Right renal pelvis (tissue), 4 donors: ENCODE data around the gene NCAPH2. TPM values are rescaled to one million over a fixed set of nuclear protein-coding genes. Genes with fewer than 3 reads are reported as not detected.

Experiments
- DNase-seq, 4 donors: peaks; one replicate each; pipeline ENCODE4 v3.0.0-alpha.2; 2013; ENCODE audit warnings: low read depth in 4 of 4, low spot score in 3 of 4, missing footprints in 1 of 4
- polyA plus RNA-seq, 4 donors: library from polyadenylated mRNA; unstranded; fragments of 120-200 nt; gene quantifications; one replicate each; pipeline ENCODE4 v1.2.1, GENCODE V29; 2013; ENCODE audit not compliant: insufficient read length in 4 of 4

NCAPH2 gene
- polyA plus RNA-seq, 4 donors, result 36.1 to 54.1 (median 43.8) TPM

DNA sequence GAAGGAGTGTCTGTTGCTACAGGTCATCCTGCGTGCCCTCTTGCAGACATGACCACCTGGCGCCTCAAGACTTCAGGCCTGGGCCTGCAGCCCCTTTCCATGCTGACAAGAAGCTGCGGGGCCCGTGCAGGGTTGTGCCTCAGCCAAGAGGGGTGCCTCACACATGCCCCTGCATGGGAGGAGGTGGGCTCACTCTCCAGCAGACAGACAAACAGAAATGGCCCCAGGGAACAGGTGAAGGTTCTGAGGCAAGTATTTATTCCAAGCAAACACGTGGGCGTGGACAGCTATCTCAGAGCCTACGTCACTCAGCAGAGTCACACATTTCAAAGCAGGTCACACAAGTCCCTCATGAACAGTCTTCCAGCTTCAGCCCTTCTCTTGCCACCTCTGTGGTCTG lies 60.6 kb downstream of the NCAPH2 start:
- DNase-seq, result no peak

DNA sequence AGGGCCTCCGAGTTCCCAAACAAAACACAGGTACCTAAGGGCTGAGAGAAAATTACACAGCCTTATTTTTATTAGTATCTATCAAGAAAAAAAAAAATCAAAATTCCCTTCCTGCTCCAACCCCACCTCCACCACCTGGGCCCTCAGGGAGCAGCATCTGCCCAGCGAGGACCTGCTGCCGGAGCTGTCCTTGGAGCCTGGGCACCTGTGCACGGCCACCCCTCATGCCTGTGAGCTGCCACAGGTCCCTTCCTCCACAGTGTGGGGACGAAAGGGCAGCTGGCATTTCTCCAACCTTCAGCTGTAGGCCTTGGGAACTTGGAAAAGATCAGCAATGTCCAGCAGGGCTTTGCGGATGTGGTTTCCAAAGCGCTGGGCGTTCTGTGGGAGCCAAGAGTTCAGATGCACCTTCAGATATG lies 61.0 kb downstream of the NCAPH2 start:
- no peak for DNase-seq

DNA sequence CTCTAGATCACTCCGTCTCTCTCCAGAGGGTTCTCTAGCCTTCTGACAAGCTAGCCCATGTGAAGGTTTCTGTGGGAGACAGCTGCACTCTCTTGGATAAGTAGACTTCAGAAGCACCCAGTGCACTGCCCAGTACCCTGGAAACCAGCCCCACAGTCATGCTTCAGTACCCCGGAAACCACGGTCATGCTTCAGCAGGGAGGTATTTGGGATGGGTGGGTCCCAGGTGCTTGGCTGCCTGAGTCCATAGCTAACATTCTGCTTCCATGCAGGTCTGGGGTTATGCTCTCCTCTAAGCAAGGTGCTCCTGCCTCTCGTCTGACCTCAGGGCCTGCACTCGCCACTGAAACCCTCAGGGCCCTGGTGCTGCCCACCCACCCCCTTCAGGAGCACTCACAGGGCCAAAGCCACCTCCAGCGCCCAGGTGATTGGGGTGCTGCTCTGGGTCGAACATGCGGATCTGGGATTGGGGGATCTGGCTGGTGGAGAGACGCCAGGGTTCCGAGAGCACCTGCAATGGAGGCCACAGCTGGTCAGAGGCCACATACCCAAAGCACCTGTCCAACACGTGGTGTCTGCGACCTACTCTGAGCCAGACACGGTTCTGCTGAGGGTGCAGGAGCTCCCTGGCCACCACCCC lies 62.0 kb downstream of the NCAPH2 start:
- DNase-seq, result no peak

- no peak for DNase-seq
These were observed 62.8 kb downstream of the NCAPH2 start for GRCh38 chr22:50570861-50571260.

DNA sequence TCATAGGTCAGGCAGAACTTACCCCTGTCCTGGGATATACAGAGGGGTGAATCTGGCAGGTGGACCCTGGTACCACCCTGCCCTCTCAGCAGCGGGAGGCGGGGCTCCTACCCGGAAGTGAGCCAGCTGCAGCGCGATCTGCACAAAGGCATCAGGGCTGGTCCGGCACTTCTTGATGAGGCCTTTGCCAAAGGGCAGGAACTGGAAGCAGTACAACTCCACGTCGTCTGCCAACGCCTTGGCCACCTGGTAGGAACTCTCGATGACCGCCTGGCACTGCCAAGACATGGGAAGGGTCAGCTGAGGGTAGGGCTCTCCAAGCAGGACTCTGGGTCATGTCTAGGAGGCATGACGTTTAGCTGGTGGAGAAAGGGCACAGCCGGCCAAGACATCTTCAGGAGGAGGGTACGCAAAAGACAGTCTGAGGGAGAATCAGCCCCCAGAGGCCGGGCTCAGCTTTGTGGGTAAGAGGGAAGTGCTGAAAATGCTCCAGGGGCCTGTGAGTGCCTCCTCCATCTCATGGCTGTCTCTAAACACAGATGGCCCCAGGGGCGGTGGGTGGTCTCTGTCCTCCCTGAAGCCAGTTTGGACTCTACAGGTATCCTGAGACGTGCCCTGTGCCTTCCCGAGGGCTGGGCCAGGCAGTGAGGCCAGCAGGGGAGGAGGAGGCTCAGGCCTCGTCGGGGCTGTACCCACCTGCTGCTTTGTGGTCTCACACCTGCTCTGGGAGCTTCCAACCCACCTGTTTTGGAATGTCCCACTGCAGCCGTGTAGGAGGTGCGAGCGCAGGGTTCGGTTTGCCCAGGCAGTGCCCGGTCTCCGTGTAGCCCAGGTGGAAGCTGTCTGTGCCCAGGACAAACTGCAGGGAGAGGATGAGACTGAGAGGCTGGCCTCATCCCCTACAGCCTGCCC lies 63.5 kb downstream of the NCAPH2 start:
- DNase-seq, result no peak

GRCh38 chr22:50572965-50573364 lies 64.9 kb downstream of the NCAPH2 start:
- no peak for DNase-seq

GRCh38 chr22:50573491-50574382 lies 65.7 kb downstream of the NCAPH2 start:
- no peak for DNase-seq

GRCh38 chr22:50574383-50574755 lies 66.3 kb downstream of the NCAPH2 start:
- no peak for DNase-seq

Other genes with a start within 250 kb of the NCAPH2 start
- 10 to 100 TPM; 10.6 to 23.6 (median 12.2) TPM for gene MAPK12, start 246.5 kb upstream of the NCAPH2 start, polyA plus RNA-seq
- gene MAPK11, start 237.8 kb upstream of the NCAPH2 start, polyA plus RNA-seq, result 1 to 10 TPM; 7.3 to 8.8 (median 7.4) TPM
- gene PLXNB2, start 200.6 kb upstream of the NCAPH2 start, polyA plus RNA-seq, result 100 to 1,000 TPM; 217 to 261 (median 232) TPM
- 10 to 100 TPM; 12.0 to 17.9 (median 15.0) TPM for gene DENND6B, start 181.2 kb upstream of the NCAPH2 start, polyA plus RNA-seq
- 10 to 100 TPM; 35.9 to 46.0 (median 40.3) TPM for gene PPP6R2, start 164.9 kb upstream of the NCAPH2 start, polyA plus RNA-seq
- 10 to 100 TPM; 30.7 to 46.5 (median 32.7) TPM for gene SBF1, start 33.2 kb upstream of the NCAPH2 start, polyA plus RNA-seq
- 1 to 10 TPM; 4.1 to 6.8 (median 5.4) TPM for gene ADM2, start 26.7 kb upstream of the NCAPH2 start, polyA plus RNA-seq
- 10 to 100 TPM in 3 of 4 donors, 1 to 10 TPM in 1; 3.2 to 17.7 (median 12.1) TPM for gene MIOX, start 21.4 kb upstream of the NCAPH2 start, polyA plus RNA-seq
- gene LMF2, start 522 bp upstream of the NCAPH2 start, polyA plus RNA-seq, result 10 to 100 TPM; 40.4 to 61.4 (median 41.9) TPM
- 1 to 10 TPM in 1 of 4 donors, under 1 TPM in 2, not detected in 1; 0.24 to 5.8 (median 0.37) TPM for gene SCO2, start 17.4 kb downstream of the NCAPH2 start, polyA plus RNA-seq
- 1 to 10 TPM; 1.1 to 2.5 (median 1.3) TPM for gene TYMP, start 21.8 kb downstream of the NCAPH2 start, polyA plus RNA-seq
- gene KLHDC7B, start 37.7 kb downstream of the NCAPH2 start, polyA plus RNA-seq, result under 1 TPM; 0.07 to 0.46 (median 0.18) TPM
- gene SYCE3, start 54.7 kb downstream of the NCAPH2 start, polyA plus RNA-seq, result under 1 TPM in 1 of 4 donors, not detected in 3; 0.57 TPM
- 10 to 100 TPM; 10.2 to 16.7 (median 10.8) TPM for gene CPT1B, start 70.2 kb downstream of the NCAPH2 start, polyA plus RNA-seq
- 10 to 100 TPM; 81.3 to 86.7 (median 85.1) TPM for gene CHKB, start 74.6 kb downstream of the NCAPH2 start, polyA plus RNA-seq
- gene MAPK8IP2, start 92.6 kb downstream of the NCAPH2 start, polyA plus RNA-seq, result 1 to 10 TPM in 1 of 4 donors, under 1 TPM in 3; 0.59 to 1.3 (median 0.63) TPM
- gene ARSA, start 119.9 kb downstream of the NCAPH2 start, polyA plus RNA-seq, result 10 to 100 TPM; 14.1 to 21.0 (median 16.6) TPM
- gene SHANK3, start 164.6 kb downstream of the NCAPH2 start, polyA plus RNA-seq, result 10 to 100 TPM; 13.3 to 23.2 (median 17.4) TPM
- under 1 TPM; 0.46 to 0.77 (median 0.55) TPM for gene ACR, start 230.0 kb downstream of the NCAPH2 start, polyA plus RNA-seq